22Rv1 (cell line): Measurements from ENCODE around the gene SAMD4A.

Source experiments
- CTCF ChIP-seq: fragments of 450-650 bp; IDR thresholded peaks from 2 replicates; pipeline ENCODE4 v1.5.1; 2017; ENCODE audit warnings: mild to moderate bottlenecking
- ZFX ChIP-seq: fragments of 450-650 bp; IDR thresholded peaks from 2 replicates; pipeline ENCODE4 v1.6.1; 2017; ENCODE audit warnings: antibody characterized with exemption, borderline replicate concordance

- TF ChIP-seq CTCF (no peak), ZFX (no peak)
Measured at GRCh38 chr14:54712465-54713200, 145.7 kb downstream of the SAMD4A start.
